Measurements from ENCODE around the gene SPDYE1. TPM values are rescaled to one million over a fixed set of nuclear protein-coding genes. Genes with fewer than 3 reads are reported as not detected.
"Not testable (repeated sequence)": the region's sequence is repeated elsewhere in the genome, so short reads cannot be mapped to it uniquely, and the experiment has no call there.

The SPDYE1 gene
- total and polyA plus RNA-seq, 2 of the 13 experiments (the other 11 are each of a cell fraction or from before 2014, with no cell fraction given), result not detected

DNA sequence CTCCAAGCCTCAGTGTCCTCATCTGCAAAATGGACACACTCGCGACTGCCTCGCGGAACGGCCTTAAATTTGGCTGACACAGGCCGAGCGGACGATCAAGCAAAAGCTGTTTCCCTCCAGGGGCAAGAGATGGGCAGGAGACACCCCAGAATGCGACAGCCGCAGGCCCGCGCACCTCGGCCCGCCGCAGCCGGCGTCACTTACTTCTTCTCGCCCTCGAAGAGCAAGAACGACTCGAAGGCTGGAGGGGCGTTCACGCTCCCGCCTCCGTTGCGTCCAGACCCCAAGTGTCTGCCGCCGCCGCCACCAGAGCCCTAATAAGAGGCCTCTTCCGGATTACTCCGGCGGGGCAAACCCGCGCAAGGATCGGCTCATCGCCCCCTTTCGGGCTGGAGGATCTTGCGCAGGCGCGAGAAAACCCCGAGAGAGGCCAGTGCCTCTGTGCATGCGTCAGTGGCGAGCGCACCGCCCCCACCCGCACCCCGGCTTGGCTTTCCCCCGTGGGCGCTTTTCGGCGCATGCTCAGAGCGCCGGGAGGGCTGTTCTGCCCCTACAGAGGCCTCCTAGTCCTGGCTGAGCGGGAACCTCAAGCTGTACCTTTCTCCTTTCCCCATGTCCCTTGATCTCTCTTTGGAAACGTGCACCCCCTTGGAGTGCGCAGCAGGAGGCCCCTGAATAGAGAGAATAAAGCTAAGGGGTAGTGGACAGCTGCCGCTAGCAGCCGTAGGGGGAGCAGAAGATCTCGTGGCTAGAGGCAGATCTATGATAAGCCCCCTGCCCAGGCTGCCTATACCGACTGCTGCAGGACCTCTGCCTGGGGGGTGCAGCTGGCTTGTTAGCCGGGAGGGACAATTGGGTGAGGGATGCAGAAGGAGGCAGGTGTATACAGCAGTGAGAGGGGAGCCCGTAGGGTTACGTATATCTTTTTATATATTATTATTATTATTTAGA lies 21.4 kb downstream of the SPDYE1 start (continued):
- TF ChIP-seq, protein P1, sequence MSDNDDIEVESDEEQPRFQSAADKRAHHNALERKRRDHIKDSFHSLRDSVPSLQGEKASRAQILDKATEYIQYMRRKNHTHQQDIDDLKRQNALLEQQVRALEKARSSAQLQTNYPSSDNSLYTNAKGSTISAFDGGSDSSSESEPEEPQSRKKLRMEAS (IDR thresholded peaks at IDR 0.05), result peak; percentile 59; the same call in 1 of the 2 replicates
- TF ChIP-seq, protein P2, sequence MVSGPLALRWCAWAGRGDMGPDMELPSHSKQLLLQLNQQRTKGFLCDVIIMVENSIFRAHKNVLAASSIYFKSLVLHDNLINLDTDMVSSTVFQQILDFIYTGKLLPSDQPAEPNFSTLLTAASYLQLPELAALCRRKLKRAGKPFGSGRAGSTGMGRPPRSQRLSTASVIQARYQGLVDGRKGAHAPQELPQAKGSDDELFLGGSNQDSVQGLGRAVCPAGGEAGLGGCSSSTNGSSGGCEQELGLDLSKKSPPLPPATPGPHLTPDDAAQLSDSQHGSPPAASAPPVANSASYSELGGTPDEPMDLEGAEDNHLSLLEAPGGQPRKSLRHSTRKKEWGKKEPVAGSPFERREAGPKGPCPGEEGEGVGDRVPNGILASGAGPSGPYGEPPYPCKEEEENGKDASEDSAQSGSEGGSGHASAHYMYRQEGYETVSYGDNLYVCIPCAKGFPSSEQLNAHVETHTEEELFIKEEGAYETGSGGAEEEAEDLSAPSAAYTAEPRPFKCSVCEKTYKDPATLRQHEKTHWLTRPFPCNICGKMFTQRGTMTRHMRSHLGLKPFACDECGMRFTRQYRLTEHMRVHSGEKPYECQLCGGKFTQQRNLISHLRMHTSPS (CRISPR knock-in tag; IDR thresholded peaks at IDR 0.05; ENCODE audit: low read depth), result 0 out of 2 replicates have a peak, but pooled peaks have one; percentile 22
- TF ChIP-seq, protein P3, sequence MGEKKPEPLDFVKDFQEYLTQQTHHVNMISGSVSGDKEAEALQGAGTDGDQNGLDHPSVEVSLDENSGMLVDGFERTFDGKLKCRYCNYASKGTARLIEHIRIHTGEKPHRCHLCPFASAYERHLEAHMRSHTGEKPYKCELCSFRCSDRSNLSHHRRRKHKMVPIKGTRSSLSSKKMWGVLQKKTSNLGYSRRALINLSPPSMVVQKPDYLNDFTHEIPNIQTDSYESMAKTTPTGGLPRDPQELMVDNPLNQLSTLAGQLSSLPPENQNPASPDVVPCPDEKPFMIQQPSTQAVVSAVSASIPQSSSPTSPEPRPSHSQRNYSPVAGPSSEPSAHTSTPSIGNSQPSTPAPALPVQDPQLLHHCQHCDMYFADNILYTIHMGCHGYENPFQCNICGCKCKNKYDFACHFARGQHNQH (CRISPR knock-in tag; IDR thresholded peaks at IDR 0.05), result peak; percentile 91; the same call in 1 of the 2 replicates
- TF ChIP-seq, protein P4, sequence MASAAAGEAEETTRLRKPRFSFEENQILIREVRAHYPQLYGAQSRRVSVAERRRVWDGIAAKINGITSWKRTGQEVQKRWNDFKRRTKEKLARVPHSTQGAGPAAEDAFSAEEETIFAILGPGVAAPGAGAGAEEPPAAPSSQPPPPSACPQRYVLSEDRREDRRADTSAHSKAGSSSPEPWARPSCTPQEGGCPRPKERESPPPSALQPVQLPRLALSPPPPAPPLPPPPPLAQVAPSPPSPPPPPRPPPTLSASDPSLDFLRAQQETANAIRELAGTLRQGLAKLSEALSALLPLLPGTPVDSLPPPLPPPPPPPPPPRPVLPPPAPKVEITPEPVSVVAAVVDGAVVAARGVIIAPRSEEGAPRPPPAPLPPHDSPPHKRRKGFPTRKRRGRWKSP (CRISPR knock-in tag; IDR thresholded peaks at IDR 0.05), result peak; percentile 80
- 0 out of 2 replicates have a peak, but pooled peaks have one; percentile 76 for TF ChIP-seq ZNF124 (CRISPR knock-in tag; IDR thresholded peaks at IDR 0.05)
- TF ChIP-seq PHF21A (CRISPR knock-in tag; IDR thresholded peaks at IDR 0.05), result peak; percentile 13; the same call in 1 of the 2 replicates
- peak; percentile 83 for TF ChIP-seq BORCS8-MEF2B (CRISPR knock-in tag; IDR thresholded peaks at IDR 0.05)
- TF ChIP-seq ZNF615 (CRISPR knock-in tag; IDR thresholded peaks at IDR 0.05; ENCODE audit: borderline replicate concordance), result 0 out of 2 replicates have a peak, but pooled peaks have one; percentile 51
- peak; percentile 76; the same call in 1 of the 2 replicates for TF ChIP-seq YEATS4 (CRISPR knock-in tag; IDR thresholded peaks at IDR 0.05; ENCODE audit: borderline replicate concordance)
- TF ChIP-seq CREM (IDR thresholded peaks at IDR 0.05), result peak; percentile 43; the same call in 1 of the 2 replicates
- TF ChIP-seq CREM (CRISPR knock-in tag; IDR thresholded peaks at IDR 0.05), result not testable (repeated sequence)
- TF ChIP-seq, protein P5, sequence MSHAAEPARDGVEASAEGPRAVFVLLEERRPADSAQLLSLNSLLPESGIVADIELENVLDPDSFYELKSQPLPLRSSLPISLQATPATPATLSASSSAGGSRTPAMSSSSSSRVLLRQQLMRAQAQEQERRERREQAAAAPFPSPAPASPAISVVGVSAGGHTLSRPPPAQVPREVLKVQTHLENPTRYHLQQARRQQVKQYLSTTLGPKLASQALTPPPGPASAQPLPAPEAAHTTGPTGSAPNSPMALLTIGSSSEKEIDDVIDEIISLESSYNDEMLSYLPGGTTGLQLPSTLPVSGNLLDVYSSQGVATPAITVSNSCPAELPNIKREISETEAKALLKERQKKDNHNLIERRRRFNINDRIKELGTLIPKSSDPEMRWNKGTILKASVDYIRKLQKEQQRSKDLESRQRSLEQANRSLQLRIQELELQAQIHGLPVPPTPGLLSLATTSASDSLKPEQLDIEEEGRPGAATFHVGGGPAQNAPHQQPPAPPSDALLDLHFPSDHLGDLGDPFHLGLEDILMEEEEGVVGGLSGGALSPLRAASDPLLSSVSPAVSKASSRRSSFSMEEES (CRISPR knock-in tag; IDR thresholded peaks at IDR 0.05), result 0 out of 2 replicates have a peak, but pooled peaks have one; percentile 43
- peak; percentile 72; the same call in 1 of the 2 replicates for TF ChIP-seq ZNF205 (CRISPR knock-in tag; IDR thresholded peaks at IDR 0.05)
- TF ChIP-seq, protein P6, sequence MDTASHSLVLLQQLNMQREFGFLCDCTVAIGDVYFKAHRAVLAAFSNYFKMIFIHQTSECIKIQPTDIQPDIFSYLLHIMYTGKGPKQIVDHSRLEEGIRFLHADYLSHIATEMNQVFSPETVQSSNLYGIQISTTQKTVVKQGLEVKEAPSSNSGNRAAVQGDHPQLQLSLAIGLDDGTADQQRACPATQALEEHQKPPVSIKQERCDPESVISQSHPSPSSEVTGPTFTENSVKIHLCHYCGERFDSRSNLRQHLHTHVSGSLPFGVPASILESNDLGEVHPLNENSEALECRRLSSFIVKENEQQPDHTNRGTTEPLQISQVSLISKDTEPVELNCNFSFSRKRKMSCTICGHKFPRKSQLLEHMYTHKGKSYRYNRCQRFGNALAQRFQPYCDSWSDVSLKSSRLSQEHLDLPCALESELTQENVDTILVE (CRISPR knock-in tag; IDR thresholded peaks at IDR 0.05), result peak; percentile 88
- peak; percentile 64 for TF ChIP-seq YY1 (IDR thresholded peaks at IDR 0.05; ENCODE audit: insufficient read depth, insufficient replicate concordance, low read depth, low read length)
- TF ChIP-seq, protein P7, sequence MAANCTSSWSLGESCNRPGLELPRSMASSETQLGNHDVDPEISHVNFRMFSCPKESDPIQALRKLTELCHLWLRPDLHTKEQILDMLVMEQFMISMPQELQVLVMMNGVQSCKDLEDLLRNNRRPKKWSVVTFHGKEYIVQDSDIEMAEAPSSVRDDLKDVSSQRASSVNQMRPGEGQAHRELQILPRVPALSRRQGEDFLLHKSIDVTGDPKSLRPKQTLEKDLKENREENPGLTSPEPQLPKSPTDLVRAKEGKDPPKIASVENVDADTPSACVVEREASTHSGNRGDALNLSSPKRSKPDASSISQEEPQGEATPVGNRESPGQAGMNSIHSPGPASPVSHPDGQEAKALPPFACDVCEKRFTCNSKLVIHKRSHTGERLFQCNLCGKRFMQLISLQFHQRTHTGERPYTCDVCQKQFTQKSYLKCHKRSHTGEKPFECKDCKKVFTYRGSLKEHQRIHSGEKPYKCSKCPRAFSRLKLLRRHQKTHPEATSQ (CRISPR knock-in tag; IDR thresholded peaks at IDR 0.05; ENCODE audit: borderline replicate concordance), result peak; percentile 19; the same call in 1 of the 2 replicates
- peak; percentile 69; the same call in 1 of the 2 replicates for TF ChIP-seq MAZ (IDR thresholded peaks at IDR 0.05; ENCODE audit: borderline replicate concordance, low read depth, low read length)
- TF ChIP-seq MAZ (CRISPR knock-in tag; IDR thresholded peaks at IDR 0.05; ENCODE audit: low read depth), result peak; percentile 71
- peak; percentile 54 for TF ChIP-seq HCFC1 (IDR thresholded peaks at IDR 0.05; ENCODE audit: low read depth, low read length)
